ENCODE results near the gene GPR3. TPM values are rescaled to one million over a fixed set of nuclear protein-coding genes. Genes with fewer than 3 reads are reported as not detected.

Gene GPR3
- total and polyA plus RNA-seq, 4 donors = under 0.01 to 0.30 TPM; not detected in 2

DNA sequence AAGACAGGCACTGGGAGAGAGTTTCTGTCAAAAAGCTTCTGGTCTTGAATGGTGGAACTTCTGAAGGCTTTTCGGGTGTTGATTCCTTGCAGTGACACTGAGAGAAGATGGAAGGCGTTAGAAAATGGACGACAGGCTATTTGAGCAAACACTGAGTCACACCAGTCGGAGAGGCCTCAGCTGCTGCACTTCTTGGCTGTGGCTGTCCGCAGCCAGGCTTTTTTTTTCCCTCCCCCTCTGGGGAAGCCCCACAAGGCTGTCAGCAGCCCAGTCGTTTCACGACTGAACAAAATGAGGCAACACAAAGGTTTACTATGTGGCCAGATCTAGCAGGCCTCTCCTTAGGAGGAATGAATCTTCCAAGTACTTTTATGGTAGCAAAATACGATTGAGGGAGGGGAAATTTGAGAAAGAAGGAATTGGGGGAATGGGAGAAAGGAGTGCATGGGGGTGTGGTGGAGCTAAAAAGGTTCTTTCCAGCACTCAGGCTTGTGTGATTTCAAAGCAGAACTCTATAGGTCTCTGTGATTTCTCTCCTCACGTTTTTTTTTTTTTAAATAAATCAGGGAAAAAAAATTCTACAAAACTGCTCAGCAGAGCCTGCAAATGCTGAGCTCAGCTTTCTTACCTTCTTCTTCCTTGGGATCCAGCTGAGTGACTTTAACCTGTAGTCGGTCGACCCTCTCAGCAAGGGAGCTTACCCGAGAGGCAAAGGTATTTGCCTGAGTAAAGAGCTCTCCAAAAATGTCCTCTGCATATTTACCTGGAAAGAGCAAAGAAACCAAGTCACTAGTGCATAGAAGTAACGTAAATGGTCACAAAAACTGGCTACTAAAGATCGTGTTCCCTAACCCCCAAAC lies 26.1 kb downstream of the GPR3 start:
- no peak overlapping the region for H3K27ac ChIP-seq (ENCODE audit: low read depth in 1 of 2, low read length in 2 of 2)
- H3K9me3 ChIP-seq (ENCODE audit: control insufficient read depth in 4 of 4, low read length in 3 of 4) = no peaks in the 10 kb centered on the region
- DNase-seq (ENCODE audit: low spot score) = no peak
- TF ChIP-seq FOXA1 (IDR thresholded peaks at IDR 0.05) = no peak
- peak; percentile 43 for TF ChIP-seq YY1 (IDR thresholded peaks at IDR 0.05)
- TF ChIP-seq, protein P1, sequence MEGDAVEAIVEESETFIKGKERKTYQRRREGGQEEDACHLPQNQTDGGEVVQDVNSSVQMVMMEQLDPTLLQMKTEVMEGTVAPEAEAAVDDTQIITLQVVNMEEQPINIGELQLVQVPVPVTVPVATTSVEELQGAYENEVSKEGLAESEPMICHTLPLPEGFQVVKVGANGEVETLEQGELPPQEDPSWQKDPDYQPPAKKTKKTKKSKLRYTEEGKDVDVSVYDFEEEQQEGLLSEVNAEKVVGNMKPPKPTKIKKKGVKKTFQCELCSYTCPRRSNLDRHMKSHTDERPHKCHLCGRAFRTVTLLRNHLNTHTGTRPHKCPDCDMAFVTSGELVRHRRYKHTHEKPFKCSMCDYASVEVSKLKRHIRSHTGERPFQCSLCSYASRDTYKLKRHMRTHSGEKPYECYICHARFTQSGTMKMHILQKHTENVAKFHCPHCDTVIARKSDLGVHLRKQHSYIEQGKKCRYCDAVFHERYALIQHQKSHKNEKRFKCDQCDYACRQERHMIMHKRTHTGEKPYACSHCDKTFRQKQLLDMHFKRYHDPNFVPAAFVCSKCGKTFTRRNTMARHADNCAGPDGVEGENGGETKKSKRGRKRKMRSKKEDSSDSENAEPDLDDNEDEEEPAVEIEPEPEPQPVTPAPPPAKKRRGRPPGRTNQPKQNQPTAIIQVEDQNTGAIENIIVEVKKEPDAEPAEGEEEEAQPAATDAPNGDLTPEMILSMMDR (IDR thresholded peaks at IDR 0.05; ENCODE audit: low read depth, low read length, missing input control) = no peak
- no peak for TF ChIP-seq JUND (IDR thresholded peaks at IDR 0.05)
- TF ChIP-seq, protein P2, sequence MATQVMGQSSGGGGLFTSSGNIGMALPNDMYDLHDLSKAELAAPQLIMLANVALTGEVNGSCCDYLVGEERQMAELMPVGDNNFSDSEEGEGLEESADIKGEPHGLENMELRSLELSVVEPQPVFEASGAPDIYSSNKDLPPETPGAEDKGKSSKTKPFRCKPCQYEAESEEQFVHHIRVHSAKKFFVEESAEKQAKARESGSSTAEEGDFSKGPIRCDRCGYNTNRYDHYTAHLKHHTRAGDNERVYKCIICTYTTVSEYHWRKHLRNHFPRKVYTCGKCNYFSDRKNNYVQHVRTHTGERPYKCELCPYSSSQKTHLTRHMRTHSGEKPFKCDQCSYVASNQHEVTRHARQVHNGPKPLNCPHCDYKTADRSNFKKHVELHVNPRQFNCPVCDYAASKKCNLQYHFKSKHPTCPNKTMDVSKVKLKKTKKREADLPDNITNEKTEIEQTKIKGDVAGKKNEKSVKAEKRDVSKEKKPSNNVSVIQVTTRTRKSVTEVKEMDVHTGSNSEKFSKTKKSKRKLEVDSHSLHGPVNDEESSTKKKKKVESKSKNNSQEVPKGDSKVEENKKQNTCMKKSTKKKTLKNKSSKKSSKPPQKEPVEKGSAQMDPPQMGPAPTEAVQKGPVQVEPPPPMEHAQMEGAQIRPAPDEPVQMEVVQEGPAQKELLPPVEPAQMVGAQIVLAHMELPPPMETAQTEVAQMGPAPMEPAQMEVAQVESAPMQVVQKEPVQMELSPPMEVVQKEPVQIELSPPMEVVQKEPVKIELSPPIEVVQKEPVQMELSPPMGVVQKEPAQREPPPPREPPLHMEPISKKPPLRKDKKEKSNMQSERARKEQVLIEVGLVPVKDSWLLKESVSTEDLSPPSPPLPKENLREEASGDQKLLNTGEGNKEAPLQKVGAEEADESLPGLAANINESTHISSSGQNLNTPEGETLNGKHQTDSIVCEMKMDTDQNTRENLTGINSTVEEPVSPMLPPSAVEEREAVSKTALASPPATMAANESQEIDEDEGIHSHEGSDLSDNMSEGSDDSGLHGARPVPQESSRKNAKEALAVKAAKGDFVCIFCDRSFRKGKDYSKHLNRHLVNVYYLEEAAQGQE (IDR thresholded peaks at IDR 0.05) = no peak
- peaks cover 9 to 42% (median 36%) of the 10 kb centered on the region in 4 donors for H3K36me3 ChIP-seq (ENCODE audit: control insufficient read depth in 4 of 4, insufficient read depth in 3 of 4, low read depth in 1 of 4, low read length in 3 of 4)
- WGBS = 65% methylated on average over 14 of the region's 14 CpGs
- H3K9ac ChIP-seq (ENCODE audit: low read depth in 1 of 2, low read length in 2 of 2) = no peak overlapping the region
- no peak overlapping the region for H3K4me3 ChIP-seq (ENCODE audit: low read depth in 1 of 3, low read length in 3 of 3)
- peaks cover 0 to under 1% (median 0%) of the 10 kb centered on the region in 4 donors for H3K4me1 ChIP-seq (ENCODE audit: control insufficient read depth in 4 of 4, insufficient read depth in 4 of 4, low read length in 3 of 4)
- H3K27me3 ChIP-seq (ENCODE audit: control insufficient read depth in 4 of 4, insufficient read depth in 4 of 4, low read length in 3 of 4) = no peaks in the 10 kb centered on the region

DNA sequence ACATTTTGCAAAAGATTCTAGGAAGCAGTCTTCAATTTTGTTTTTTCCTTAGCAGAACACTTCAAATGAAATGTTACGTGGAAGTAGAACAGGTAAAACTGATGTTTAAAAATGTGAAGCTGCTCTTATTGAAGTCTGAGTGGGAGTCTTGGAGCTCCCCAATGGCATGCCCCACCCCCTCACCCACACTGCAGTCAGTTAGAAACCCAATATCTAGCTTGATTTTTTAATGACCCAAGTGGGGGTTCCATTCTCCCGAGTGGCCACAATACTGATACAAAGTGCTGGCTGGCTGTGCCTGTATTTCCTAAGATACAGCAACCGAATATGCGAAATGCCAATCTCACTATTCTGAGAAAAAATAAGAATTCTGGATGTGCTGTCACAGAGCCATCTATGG lies 31.3 kb downstream of the GPR3 start:
- H3K36me3 ChIP-seq (ENCODE audit: control insufficient read depth in 4 of 4, insufficient read depth in 3 of 4, low read depth in 1 of 4, low read length in 3 of 4) = peaks cover 0 to 22% (median 9%) of the 10 kb centered on the region in 4 donors
- H3K27ac ChIP-seq (ENCODE audit: low read depth in 1 of 2, low read length in 2 of 2) = no peak overlapping the region
- H3K9me3 ChIP-seq (ENCODE audit: control insufficient read depth in 4 of 4, low read length in 3 of 4) = no peaks in the 10 kb centered on the region
- no peaks in the 10 kb centered on the region for H3K27me3 ChIP-seq (ENCODE audit: control insufficient read depth in 4 of 4, insufficient read depth in 4 of 4, low read length in 3 of 4)
- peaks cover 0 to 5% (median 0%) of the 10 kb centered on the region in 4 donors for H3K4me1 ChIP-seq (ENCODE audit: control insufficient read depth in 4 of 4, insufficient read depth in 4 of 4, low read length in 3 of 4)
- H3K4me3 ChIP-seq (ENCODE audit: low read depth in 1 of 3, low read length in 3 of 3) = no peak overlapping the region
- WGBS = 93% methylated on average over 4 of the region's 4 CpGs
- no peak for DNase-seq (ENCODE audit: low spot score)
- H3K9ac ChIP-seq (ENCODE audit: low read depth in 1 of 2, low read length in 2 of 2) = no peak overlapping the region
- TF ChIP-seq, protein P2 (IDR thresholded peaks at IDR 0.05) = no peak
- TF ChIP-seq JUND (IDR thresholded peaks at IDR 0.05) = no peak
- no peak for TF ChIP-seq YY1 (IDR thresholded peaks at IDR 0.05)
- TF ChIP-seq NR2F2 (IDR thresholded peaks at IDR 0.05) = no peak
- TF ChIP-seq RXRA (IDR thresholded peaks at IDR 0.05) = no peak
- TF ChIP-seq, protein P3, sequence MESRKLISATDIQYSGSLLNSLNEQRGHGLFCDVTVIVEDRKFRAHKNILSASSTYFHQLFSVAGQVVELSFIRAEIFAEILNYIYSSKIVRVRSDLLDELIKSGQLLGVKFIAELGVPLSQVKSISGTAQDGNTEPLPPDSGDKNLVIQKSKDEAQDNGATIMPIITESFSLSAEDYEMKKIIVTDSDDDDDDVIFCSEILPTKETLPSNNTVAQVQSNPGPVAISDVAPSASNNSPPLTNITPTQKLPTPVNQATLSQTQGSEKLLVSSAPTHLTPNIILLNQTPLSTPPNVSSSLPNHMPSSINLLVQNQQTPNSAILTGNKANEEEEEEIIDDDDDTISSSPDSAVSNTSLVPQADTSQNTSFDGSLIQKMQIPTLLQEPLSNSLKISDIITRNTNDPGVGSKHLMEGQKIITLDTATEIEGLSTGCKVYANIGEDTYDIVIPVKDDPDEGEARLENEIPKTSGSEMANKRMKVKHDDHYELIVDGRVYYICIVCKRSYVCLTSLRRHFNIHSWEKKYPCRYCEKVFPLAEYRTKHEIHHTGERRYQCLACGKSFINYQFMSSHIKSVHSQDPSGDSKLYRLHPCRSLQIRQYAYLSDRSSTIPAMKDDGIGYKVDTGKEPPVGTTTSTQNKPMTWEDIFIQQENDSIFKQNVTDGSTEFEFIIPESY (IDR thresholded peaks at IDR 0.05) = no peak
- no peak for TF ChIP-seq SP1 (IDR thresholded peaks at IDR 0.05)
- no peak for TF ChIP-seq EGR1 (IDR thresholded peaks at IDR 0.05; ENCODE audit: low read depth in 2 of 2)
- TF ChIP-seq FOXA1 (IDR thresholded peaks at IDR 0.05) = no peak
- TF ChIP-seq, protein P4, sequence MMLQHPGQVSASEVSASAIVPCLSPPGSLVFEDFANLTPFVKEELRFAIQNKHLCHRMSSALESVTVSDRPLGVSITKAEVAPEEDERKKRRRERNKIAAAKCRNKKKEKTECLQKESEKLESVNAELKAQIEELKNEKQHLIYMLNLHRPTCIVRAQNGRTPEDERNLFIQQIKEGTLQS (IDR thresholded peaks at IDR 0.05) = no peak
